GM23338 (cell line): ENCODE measurements around the gene THRB. TPM values are rescaled to one million over a fixed set of nuclear protein-coding genes. Genes with fewer than 3 reads are reported as not detected.

ENCODE experiments used
- ATAC-seq: fragments of 200-7000 bp; cut with Tn5 transposase; 3 replicates; pipeline ENCODE4 v1.9.1; 2020
- DNase-seq: peaks from one replicate; pipeline ENCODE4 v3.0.0-alpha.2; 2015; ENCODE audit warnings: low spot score
- H2AFZ ChIP-seq: fragments of 200-600 bp; sonication (generic); 2 replicates; pipeline ENCODE4 v1.8.0; 2016; ENCODE audit warnings: antibody characterized with exemption, mild to moderate bottlenecking, moderate library complexity
- H3F3A ChIP-seq: fragments of 200-600 bp; sonication (generic); replicated peaks from 2 replicates; pipeline ENCODE4 v1.8.0; 2017; ENCODE audit warnings: antibody characterized with exemption, mixed run types, low read depth
- H3K27ac ChIP-seq: fragments of 200-600 bp; sonication (generic); 2 replicates; pipeline ENCODE4 v1.6.1; 2016; ENCODE audit warnings: low read depth
- H3K27me3 ChIP-seq: fragments of 200-600 bp; sonication (generic); 2 replicates; pipeline ENCODE4 v1.8.0; 2016; ENCODE audit warnings: mild to moderate bottlenecking, mixed run types, moderate library complexity; ENCODE audit not compliant: insufficient read depth
- H3K36me3 ChIP-seq: fragments of 200-600 bp; sonication (generic); 2 replicates; pipeline ENCODE4 v1.8.0; 2016; ENCODE audit warnings: mild to moderate bottlenecking; ENCODE audit not compliant: insufficient read depth
- H3K4me1 ChIP-seq: fragments of 200-600 bp; sonication (generic); 2 replicates; pipeline ENCODE4 v1.8.0; 2016; ENCODE audit warnings: mild to moderate bottlenecking, moderate library complexity; ENCODE audit not compliant: insufficient read depth
- H3K4me2 ChIP-seq: fragments of 200-600 bp; sonication (generic); 2 replicates; pipeline ENCODE4 v1.7.1; 2017; ENCODE audit warnings: mixed run types
- H3K4me3 ChIP-seq: fragments of 200-600 bp; sonication (generic); 2 replicates; pipeline ENCODE4 v1.6.1; 2016; ENCODE audit warnings: mixed run types
- H3K79me2 ChIP-seq: fragments of 200-600 bp; sonication (generic); replicated peaks from 2 replicates; pipeline ENCODE4 v1.8.0; 2017; ENCODE audit warnings: mild to moderate bottlenecking; ENCODE audit not compliant: insufficient read depth
- H3K9me2 ChIP-seq: fragments of 200-600 bp; sonication (generic); 2 replicates; pipeline ENCODE4 v1.8.0; 2017; ENCODE audit not compliant: insufficient read depth
- H4K20me1 ChIP-seq: fragments of 200-600 bp; sonication (generic); replicated peaks from 2 replicates; pipeline ENCODE4 v1.8.0; 2017; ENCODE audit warnings: mild to moderate bottlenecking; ENCODE audit not compliant: insufficient read depth
- H3K27ac Mint-ChIP-seq: 2 replicates; pipeline ENCODE4 v1.8.0; 2020; ENCODE audit warnings: inconsistent platforms, mild to moderate bottlenecking, moderate library complexity, mixed read lengths
- H3K27me3 Mint-ChIP-seq: 3 replicates; pipeline ENCODE4 v1.8.0; 2022; ENCODE audit warnings: low read depth, mild to moderate bottlenecking, moderate library complexity, mixed read lengths, inconsistent platforms; ENCODE audit not compliant: insufficient read depth, poor library complexity
- H3K36me3 Mint-ChIP-seq: 3 replicates; pipeline ENCODE4 v1.8.0; 2021; ENCODE audit warnings: low read depth, mild to moderate bottlenecking, inconsistent platforms, moderate library complexity, mixed read lengths
- H3K4me1 Mint-ChIP-seq: 3 replicates; pipeline ENCODE4 v1.8.0; 2020; ENCODE audit warnings: mild to moderate bottlenecking, inconsistent platforms, mixed read lengths
- H3K4me3 Mint-ChIP-seq: 3 replicates; pipeline ENCODE4 v1.8.0; 2021; ENCODE audit warnings: moderate library complexity, mild to moderate bottlenecking, inconsistent platforms, mixed read lengths
- H3K9me3 Mint-ChIP-seq: 3 replicates; pipeline ENCODE4 v1.8.0; 2020; ENCODE audit warnings: moderate library complexity, mild to moderate bottlenecking, inconsistent platforms, mixed read lengths
- CREB1 ChIP-seq: fragments of 250-450 bp; sonication (Bioruptor Pico); IDR thresholded peaks from 2 replicates; pipeline ENCODE4 v1.5.0; 2020; ENCODE audit warnings: low read depth, mild to moderate bottlenecking, moderate library complexity
- ETS1 ChIP-seq: IDR thresholded peaks from 2 replicates; pipeline ENCODE4 v1.6.1; 2016; ENCODE audit warnings: antibody characterized with exemption
- NANOG ChIP-seq: IDR thresholded peaks from 2 replicates; pipeline ENCODE4 v1.6.1; 2016; ENCODE audit warnings: antibody characterized with exemption, borderline replicate concordance
- POLR2AphosphoS5 ChIP-seq: IDR thresholded peaks from 2 replicates; pipeline ENCODE4 v1.6.1; 2016; ENCODE audit warnings: antibody characterized with exemption, low read depth
- STAT1 ChIP-seq: IDR thresholded peaks from one replicate; pipeline ENCODE4 v1.6.1; 2016; ENCODE audit warnings: antibody characterized with exemption; ENCODE audit not compliant: unreplicated experiment
- ZNF331 ChIP-seq: fragments of 250-450 bp; sonication (Bioruptor Pico); IDR thresholded peaks from 2 replicates; pipeline ENCODE4 v1.5.0; 2020; ENCODE audit warnings: low read depth, mild to moderate bottlenecking, moderate library complexity
- ZNF462 ChIP-seq: fragments of 250-450 bp; sonication (Bioruptor Pico); IDR thresholded peaks from 2 replicates; pipeline ENCODE4 v1.5.0; 2020; ENCODE audit warnings: mild to moderate bottlenecking, moderate library complexity
- polyA plus RNA-seq: library from polyadenylated mRNA; unstranded; fragments of >200 nt; fragmentation: Nextera tagmentation; extraction: Ambion mirVana; gene quantifications from 2 replicates; pipeline ENCODE4 v1.2.1, GENCODE V29; 2016
- total RNA-seq: library from RNA; depleted of rRNA; stranded (reverse); fragments of >200 nt; shearing (Covaris generic); gene quantifications from 2 replicates; pipeline ENCODE4 v1.2.3, GENCODE V29; 2014
- TF ChIP-seq, protein P1 (sequence below): IDR thresholded peaks from one replicate; pipeline ENCODE4 v1.6.1; 2018; ENCODE audit warnings: antibody characterized with exemption; ENCODE audit not compliant: unreplicated experiment

THRB gene
- total and polyA plus RNA-seq, 2 experiments from 2014 or later, result 1.7 to 3.2 TPM

- H3K4me2 ChIP-seq, result no peak overlapping the region
- Mint-ChIP-seq H3K4me1 (peaks cover 20% of the 10 kb centered on the region), H3K4me3 (no peak overlapping the region), H3K27me3 (no peaks in the 10 kb centered on the region), H3K36me3 (no peaks in the 10 kb centered on the region), H3K27ac (no peak overlapping the region), H3K9me3 (no peaks in the 10 kb centered on the region)
- no peak overlapping the region for H3K4me3 ChIP-seq
- H3K79me2 ChIP-seq, result no peaks in the 10 kb centered on the region
- H4K20me1 ChIP-seq, result no peaks in the 10 kb centered on the region
- H3K36me3 ChIP-seq, result no peaks in the 10 kb centered on the region
- TF ChIP-seq POLR2AphosphoS5, result no peak
- TF ChIP-seq, protein P1, sequence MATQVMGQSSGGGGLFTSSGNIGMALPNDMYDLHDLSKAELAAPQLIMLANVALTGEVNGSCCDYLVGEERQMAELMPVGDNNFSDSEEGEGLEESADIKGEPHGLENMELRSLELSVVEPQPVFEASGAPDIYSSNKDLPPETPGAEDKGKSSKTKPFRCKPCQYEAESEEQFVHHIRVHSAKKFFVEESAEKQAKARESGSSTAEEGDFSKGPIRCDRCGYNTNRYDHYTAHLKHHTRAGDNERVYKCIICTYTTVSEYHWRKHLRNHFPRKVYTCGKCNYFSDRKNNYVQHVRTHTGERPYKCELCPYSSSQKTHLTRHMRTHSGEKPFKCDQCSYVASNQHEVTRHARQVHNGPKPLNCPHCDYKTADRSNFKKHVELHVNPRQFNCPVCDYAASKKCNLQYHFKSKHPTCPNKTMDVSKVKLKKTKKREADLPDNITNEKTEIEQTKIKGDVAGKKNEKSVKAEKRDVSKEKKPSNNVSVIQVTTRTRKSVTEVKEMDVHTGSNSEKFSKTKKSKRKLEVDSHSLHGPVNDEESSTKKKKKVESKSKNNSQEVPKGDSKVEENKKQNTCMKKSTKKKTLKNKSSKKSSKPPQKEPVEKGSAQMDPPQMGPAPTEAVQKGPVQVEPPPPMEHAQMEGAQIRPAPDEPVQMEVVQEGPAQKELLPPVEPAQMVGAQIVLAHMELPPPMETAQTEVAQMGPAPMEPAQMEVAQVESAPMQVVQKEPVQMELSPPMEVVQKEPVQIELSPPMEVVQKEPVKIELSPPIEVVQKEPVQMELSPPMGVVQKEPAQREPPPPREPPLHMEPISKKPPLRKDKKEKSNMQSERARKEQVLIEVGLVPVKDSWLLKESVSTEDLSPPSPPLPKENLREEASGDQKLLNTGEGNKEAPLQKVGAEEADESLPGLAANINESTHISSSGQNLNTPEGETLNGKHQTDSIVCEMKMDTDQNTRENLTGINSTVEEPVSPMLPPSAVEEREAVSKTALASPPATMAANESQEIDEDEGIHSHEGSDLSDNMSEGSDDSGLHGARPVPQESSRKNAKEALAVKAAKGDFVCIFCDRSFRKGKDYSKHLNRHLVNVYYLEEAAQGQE, result no peak
- TF ChIP-seq ETS1, result no peak
- DNase-seq, result no peak
- peaks cover 3% of the 10 kb centered on the region; the same call in 1 of the 2 replicates for H3K9me2 ChIP-seq
- no peaks in the 10 kb centered on the region for H3F3A ChIP-seq
- H3K27me3 ChIP-seq, result no peaks in the 10 kb centered on the region
- peaks cover 14% of the 10 kb centered on the region for H3K4me1 ChIP-seq
- no peak overlapping the region for H3K27ac ChIP-seq
- H2AFZ ChIP-seq, result no peak overlapping the region
- no peak for ATAC-seq
Measured at GRCh38 chr3:24359102-24359501, 135.5 kb downstream of the THRB start.

- Mint-ChIP-seq H3K36me3 (no peaks in the 10 kb centered on the region), H3K4me3 (no peak overlapping the region), H3K9me3 (no peaks in the 10 kb centered on the region), H3K4me1 (peaks cover 20% of the 10 kb centered on the region), H3K27ac (no peak overlapping the region), H3K27me3 (no peaks in the 10 kb centered on the region)
- Histone ChIP-seq H4K20me1 (no peaks in the 10 kb centered on the region), H2AFZ (no peak overlapping the region), H3K27me3 (no peaks in the 10 kb centered on the region), H3K27ac (no peak overlapping the region), H3K9me2 (peaks cover 3% of the 10 kb centered on the region; the same call in 1 of the 2 replicates), H3K4me2 (no peak overlapping the region), H3K4me3 (no peak overlapping the region), H3K79me2 (no peaks in the 10 kb centered on the region), H3K4me1 (peaks cover 14% of the 10 kb centered on the region), H3K36me3 (no peaks in the 10 kb centered on the region), H3F3A (no peaks in the 10 kb centered on the region)
- DNase-seq (no peak), ATAC-seq (no peak)
- TF ChIP-seq CREB1, result no peak
- no peak for TF ChIP-seq ZNF462 (CRISPR knock-in tag)
- no peak for TF ChIP-seq ZNF331
- TF ChIP-seq NANOG, result no peak
- TF ChIP-seq STAT1, result no peak
- no peak for TF ChIP-seq POLR2AphosphoS5
Measured at GRCh38 chr3:24357635-24358034, 137.0 kb downstream of the THRB start.
